Activated B cell treated with CpG ODN at 0.5 μM for 24 hours (primary cell): ENCODE data around the gene HS2ST1. TPM values are rescaled to one million over a fixed set of nuclear protein-coding genes. Genes with fewer than 3 reads are reported as not detected.

Experiments used
- ATAC-seq: fragments of 200-7000 bp; cut with Tn5 transposase; one replicate; pipeline ENCODE4 v1.10.0; 2021; ENCODE audit warnings: low read depth, mild to moderate bottlenecking, moderate library complexity
- CTCF ChIA-PET: fragments of 350-600 bp; sonication (Branson Sonifier 250); formaldehyde crosslinking; loops from one replicate; lab custom pipeline; 2021; ENCODE audit warnings: antibody characterized with exemption; lab: Charles Lee
- POLR2A ChIA-PET: fragments of 350-600 bp; sonication (Branson Sonifier 250); formaldehyde crosslinking; loops from one replicate; lab custom pipeline; 2021; ENCODE audit warnings: antibody characterized with exemption; lab: Charles Lee
- DNase-seq: peaks from one replicate; pipeline ENCODE4 v3.0.0; 2022
- H3K27ac Mint-ChIP-seq: one replicate; pipeline ENCODE4 v1.8.0; 2020; ENCODE audit warnings: mixed read lengths
- H3K27me3 Mint-ChIP-seq: one replicate; pipeline ENCODE4 v1.8.0; 2021; ENCODE audit warnings: mixed read lengths
- H3K36me3 Mint-ChIP-seq: one replicate; pipeline ENCODE4 v1.8.0; 2021; ENCODE audit warnings: low read depth, mixed read lengths
- H3K4me1 Mint-ChIP-seq: one replicate; pipeline ENCODE4 v1.8.0; 2021; ENCODE audit warnings: mixed read lengths
- H3K4me3 Mint-ChIP-seq: one replicate; pipeline ENCODE4 v1.8.0; 2020; ENCODE audit warnings: mild to moderate bottlenecking, mixed read lengths
- H3K9me3 Mint-ChIP-seq: one replicate; pipeline ENCODE4 v1.8.0; 2020; ENCODE audit warnings: mixed read lengths
- CTCF ChIP-seq: fragments of 200-600 bp; IDR thresholded peaks from one replicate; pipeline ENCODE4 v1.8.0; 2022; ENCODE audit warnings: antibody characterized with exemption, mild to moderate bottlenecking
- intact Hi-C: fragments of 100-400 bp; cut with micrococcal nuclease; formaldehyde crosslinking; loops from one replicate; pipeline ENCODE4 v1.15.1; 2024
- total RNA-seq: library from RNA; stranded (reverse); gene quantifications from 2 replicates; pipeline ENCODE4 v1.2.3, GENCODE V29; 2022

Gene HS2ST1
- total RNA-seq, 1 donor from 2014 or later: 24.2 TPM

GRCh38 chr1:87130438-87130837 is 216.0 kb downstream of the HS2ST1 start:
- Mint-ChIP-seq H3K9me3 (no peaks in the 10 kb centered on the region), H3K27me3 (peaks cover 22% of the 10 kb centered on the region)

GRCh38 chr1:87131809-87132283 is 217.4 kb downstream of the HS2ST1 start:
- no peaks in the 10 kb centered on the region for H3K9me3 Mint-ChIP-seq

More at GRCh38 chr1:87130438-87130837, 216.0 kb downstream of the HS2ST1 start:
- no peak overlapping the region for H3K4me3 Mint-ChIP-seq
- no peak overlapping the region for H3K27ac Mint-ChIP-seq
- CTCF ChIA-PET: interaction anchor here (1.4 kb wide), 1 partner anchor 823 kb away, joined by 3 read pairs; no protein-coding TSS in a partner anchor
- peaks cover 10% of the 10 kb centered on the region for H3K4me1 Mint-ChIP-seq
- ATAC-seq: no peak
- no peak for TF ChIP-seq CTCF
- no peak for DNase-seq
- POLR2A ChIA-PET: no interaction called here
- intact Hi-C loops: loop anchor here (5.0 to 10.0 kb wide), 5 partner anchors 162 to 1747 kb away; partner anchors contain the start of gene LMO4
- no peaks in the 10 kb centered on the region for H3K36me3 Mint-ChIP-seq

DNA sequence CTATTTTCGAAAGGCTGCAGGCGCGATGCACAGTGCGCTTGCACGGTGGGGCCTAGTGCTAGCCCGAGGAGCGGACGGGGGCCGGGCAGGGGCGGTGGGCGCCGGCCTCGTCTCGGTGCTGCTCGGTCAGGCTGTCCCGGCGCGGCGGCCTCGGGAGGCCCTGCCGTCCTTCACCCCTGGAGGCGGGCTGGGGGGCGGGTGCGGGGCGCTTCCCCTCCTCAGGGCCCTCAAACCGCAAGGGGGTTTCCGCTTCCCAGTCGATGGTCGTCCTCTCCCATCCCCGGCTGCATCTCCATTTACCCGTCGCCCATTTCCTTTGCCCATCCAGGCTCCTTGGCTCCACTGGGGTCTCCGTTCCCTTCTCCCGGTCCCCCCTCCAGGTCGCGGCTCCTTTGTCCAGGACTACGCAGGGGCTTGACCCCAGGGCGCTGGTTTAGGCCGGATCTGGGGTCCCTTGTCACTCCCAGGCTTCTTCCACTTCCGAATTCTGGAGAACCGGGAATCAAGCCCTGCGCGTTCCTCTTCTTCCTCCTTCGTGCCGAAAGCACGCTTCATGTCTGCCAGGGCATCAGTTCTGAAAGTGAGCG is 217.9 kb downstream of the HS2ST1 start:
- H3K4me1 Mint-ChIP-seq: peaks cover 10% of the 10 kb centered on the region
- intact Hi-C loops: loop anchor here (2.0 to 10.0 kb wide), 6 partner anchors 20 to 1745 kb away; partner anchors contain the start of gene LMO4
- H3K4me3 Mint-ChIP-seq: peak overlapping the region; percentile 85
- peak; percentile 43 for ATAC-seq
- no peaks in the 10 kb centered on the region for H3K9me3 Mint-ChIP-seq
- DNase-seq: peak; percentile 20
- no peak overlapping the region for H3K27ac Mint-ChIP-seq
- ChIA-PET POLR2A (no interaction called here), CTCF (no interaction called here)
- peaks cover 23% of the 10 kb centered on the region for H3K27me3 Mint-ChIP-seq
- TF ChIP-seq CTCF: no peak
- no peaks in the 10 kb centered on the region for H3K36me3 Mint-ChIP-seq

More at GRCh38 chr1:87131809-87132283, 217.4 kb downstream of the HS2ST1 start:
- peaks cover 10% of the 10 kb centered on the region for H3K4me1 Mint-ChIP-seq
- peaks cover 23% of the 10 kb centered on the region for H3K27me3 Mint-ChIP-seq
- H3K27ac Mint-ChIP-seq: no peak overlapping the region
- peak overlapping the region; percentile 85 for H3K4me3 Mint-ChIP-seq
- ATAC-seq (peak; percentile 97), DNase-seq (peak; percentile 66)
- ChIA-PET POLR2A (no interaction called here), CTCF (interaction anchor here (0.7 to 1.4 kb wide), 2 partner anchors 14 to 822 kb away, joined by 3 read pairs; no protein-coding TSS in a partner anchor)
- TF ChIP-seq CTCF: peak; percentile 74
- H3K36me3 Mint-ChIP-seq: no peaks in the 10 kb centered on the region
- intact Hi-C loops: loop anchor here (1.0 to 10.0 kb wide), 10 partner anchors 21 to 1745 kb away; partner anchors contain the start of gene LMO4

DNA sequence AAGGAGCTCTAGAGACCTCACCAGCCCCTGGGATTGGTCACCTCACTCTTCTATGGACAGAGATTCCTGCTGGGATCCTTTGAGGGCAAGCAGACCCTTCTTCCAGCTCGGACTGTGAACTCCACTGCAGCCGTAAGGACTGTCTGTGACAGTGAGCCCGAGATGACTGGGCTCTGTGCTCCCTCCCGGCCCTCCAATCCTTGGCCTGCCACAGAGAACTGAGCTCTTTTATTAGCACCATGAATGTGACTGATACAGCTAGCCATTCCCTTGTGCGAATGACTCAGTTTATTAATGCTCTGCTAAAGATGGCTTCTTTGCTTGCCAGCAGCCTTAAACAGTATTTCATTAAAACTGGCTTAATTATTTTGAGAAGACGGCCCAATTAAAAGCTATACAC is 219.6 kb downstream of the HS2ST1 start:
- ChIA-PET POLR2A (no interaction called here), CTCF (interaction anchor here (1.4 kb wide), 1 partner anchor 820 kb away, joined by 3 read pairs; no protein-coding TSS in a partner anchor)
- intact Hi-C loops: loop anchor here (5.0 to 10.0 kb wide), 5 partner anchors 158 to 1743 kb away; partner anchors contain the start of gene LMO4
- DNase-seq (no peak), ATAC-seq (no peak)
- Mint-ChIP-seq H3K36me3 (no peaks in the 10 kb centered on the region), H3K27ac (no peak overlapping the region), H3K27me3 (peaks cover 22% of the 10 kb centered on the region), H3K4me3 (no peak overlapping the region), H3K9me3 (no peaks in the 10 kb centered on the region), H3K4me1 (peaks cover 10% of the 10 kb centered on the region)
- TF ChIP-seq CTCF: no peak
